Stimulated activated naive CD4-positive, alpha-beta T cell treated with Interleukin-2 at 50 U/mL for 16 hours (primary cell): ENCODE results near the gene ZNF236.
"Not testable (repeated sequence)": the region's sequence is repeated elsewhere in the genome, so short reads cannot be mapped to it uniquely, and the experiment has no call there.

Source experiments
- DNase-seq: peaks from one replicate; lab custom pipeline; 2025; lab: John Stamatoyannopoulos, UW

ZNF236 gene

GRCh38 chr18:76951456-76952247 is 129.3 kb downstream of the ZNF236 start:
- no peak for DNase-seq

GRCh38 chr18:76952747-76953146 is 130.4 kb downstream of the ZNF236 start:
- DNase-seq, result no peak

- DNase-seq, result no peak
Measured at GRCh38 chr18:76953156-76953555, 130.8 kb downstream of the ZNF236 start.

GRCh38 chr18:76953583-76954233 is 131.4 kb downstream of the ZNF236 start:
- no peak for DNase-seq

GRCh38 chr18:76955524-76956170 is 133.3 kb downstream of the ZNF236 start:
- DNase-seq, result no peak

GRCh38 chr18:76956648-76957047 is 134.3 kb downstream of the ZNF236 start:
- DNase-seq, result no peak

GRCh38 chr18:76957384-76958355 is 135.3 kb downstream of the ZNF236 start:
- DNase-seq, result no peak

- DNase-seq, result no peak
Measured at GRCh38 chr18:76958692-76959341, 136.5 kb downstream of the ZNF236 start.

- no peak for DNase-seq
Measured at GRCh38 chr18:76959605-76960004, 137.2 kb downstream of the ZNF236 start.

GRCh38 chr18:76960528-76961035 is 138.2 kb downstream of the ZNF236 start:
- no peak for DNase-seq

GRCh38 chr18:76962851-76963250 is 140.5 kb downstream of the ZNF236 start:
- DNase-seq, result no peak

GRCh38 chr18:76963936-76964335 is 141.6 kb downstream of the ZNF236 start:
- no peak for DNase-seq

GRCh38 chr18:76965555-76966151 is 143.3 kb downstream of the ZNF236 start:
- DNase-seq, result not testable (repeated sequence)

- not testable (repeated sequence) for DNase-seq
Measured at GRCh38 chr18:76967299-76967698, 144.9 kb downstream of the ZNF236 start.

- DNase-seq, result no peak
Measured at GRCh38 chr18:76967721-76968472, 145.5 kb downstream of the ZNF236 start.

GRCh38 chr18:76970770-76971559 is 148.6 kb downstream of the ZNF236 start:
- no peak for DNase-seq

- DNase-seq, result no peak
Measured at GRCh38 chr18:76972241-76972640, 149.9 kb downstream of the ZNF236 start.

- DNase-seq, result no peak
Measured at GRCh38 chr18:76972846-76973519, 150.6 kb downstream of the ZNF236 start.
